Retinal pigment epithelial cell (primary cell): Measurements from ENCODE around the gene ATN1.

Source experiments
- DNase-seq: peaks from one replicate; pipeline ENCODE4 v3.0.0-alpha.2; 2010; ENCODE audit warnings: low read depth
- H3K4me3 ChIP-seq: 2 replicates; pipeline ENCODE4 v1.5.1; 2011; ENCODE audit warnings: mild to moderate bottlenecking, low read length, control low read depth, moderate library complexity
- TF ChIP-seq, protein P1 (sequence below): conservative IDR thresholded peaks from 2 replicates; pipeline ENCODE4 v1.5.1; 2011; ENCODE audit warnings: low read depth, low read length, control low read depth, inconsistent platforms

Gene ATN1

DNA sequence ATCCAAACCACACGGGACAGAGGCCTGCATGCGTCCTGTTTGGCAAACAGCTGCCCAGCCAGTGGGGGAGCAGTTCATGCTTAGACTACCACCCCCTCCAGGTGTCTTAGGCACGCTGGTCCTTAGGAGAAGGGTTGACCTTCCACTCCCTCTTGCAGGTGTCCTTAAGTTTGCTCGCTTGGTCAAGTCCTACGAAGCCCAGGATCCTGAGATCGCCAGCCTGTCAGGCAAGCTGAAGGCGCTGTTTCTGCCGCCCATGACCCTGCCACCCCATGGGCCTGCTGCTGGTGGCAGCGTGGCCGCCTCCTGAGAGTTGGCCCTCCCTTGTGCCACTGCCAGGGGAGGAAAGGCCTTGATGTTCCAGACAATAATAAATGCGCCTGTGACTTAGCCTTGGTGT, 17.9 kb downstream of the ATN1 start:
- no peak overlapping the region for H3K4me3 ChIP-seq
- no peak for DNase-seq
- TF ChIP-seq, protein P1, sequence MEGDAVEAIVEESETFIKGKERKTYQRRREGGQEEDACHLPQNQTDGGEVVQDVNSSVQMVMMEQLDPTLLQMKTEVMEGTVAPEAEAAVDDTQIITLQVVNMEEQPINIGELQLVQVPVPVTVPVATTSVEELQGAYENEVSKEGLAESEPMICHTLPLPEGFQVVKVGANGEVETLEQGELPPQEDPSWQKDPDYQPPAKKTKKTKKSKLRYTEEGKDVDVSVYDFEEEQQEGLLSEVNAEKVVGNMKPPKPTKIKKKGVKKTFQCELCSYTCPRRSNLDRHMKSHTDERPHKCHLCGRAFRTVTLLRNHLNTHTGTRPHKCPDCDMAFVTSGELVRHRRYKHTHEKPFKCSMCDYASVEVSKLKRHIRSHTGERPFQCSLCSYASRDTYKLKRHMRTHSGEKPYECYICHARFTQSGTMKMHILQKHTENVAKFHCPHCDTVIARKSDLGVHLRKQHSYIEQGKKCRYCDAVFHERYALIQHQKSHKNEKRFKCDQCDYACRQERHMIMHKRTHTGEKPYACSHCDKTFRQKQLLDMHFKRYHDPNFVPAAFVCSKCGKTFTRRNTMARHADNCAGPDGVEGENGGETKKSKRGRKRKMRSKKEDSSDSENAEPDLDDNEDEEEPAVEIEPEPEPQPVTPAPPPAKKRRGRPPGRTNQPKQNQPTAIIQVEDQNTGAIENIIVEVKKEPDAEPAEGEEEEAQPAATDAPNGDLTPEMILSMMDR: no peak

DNA sequence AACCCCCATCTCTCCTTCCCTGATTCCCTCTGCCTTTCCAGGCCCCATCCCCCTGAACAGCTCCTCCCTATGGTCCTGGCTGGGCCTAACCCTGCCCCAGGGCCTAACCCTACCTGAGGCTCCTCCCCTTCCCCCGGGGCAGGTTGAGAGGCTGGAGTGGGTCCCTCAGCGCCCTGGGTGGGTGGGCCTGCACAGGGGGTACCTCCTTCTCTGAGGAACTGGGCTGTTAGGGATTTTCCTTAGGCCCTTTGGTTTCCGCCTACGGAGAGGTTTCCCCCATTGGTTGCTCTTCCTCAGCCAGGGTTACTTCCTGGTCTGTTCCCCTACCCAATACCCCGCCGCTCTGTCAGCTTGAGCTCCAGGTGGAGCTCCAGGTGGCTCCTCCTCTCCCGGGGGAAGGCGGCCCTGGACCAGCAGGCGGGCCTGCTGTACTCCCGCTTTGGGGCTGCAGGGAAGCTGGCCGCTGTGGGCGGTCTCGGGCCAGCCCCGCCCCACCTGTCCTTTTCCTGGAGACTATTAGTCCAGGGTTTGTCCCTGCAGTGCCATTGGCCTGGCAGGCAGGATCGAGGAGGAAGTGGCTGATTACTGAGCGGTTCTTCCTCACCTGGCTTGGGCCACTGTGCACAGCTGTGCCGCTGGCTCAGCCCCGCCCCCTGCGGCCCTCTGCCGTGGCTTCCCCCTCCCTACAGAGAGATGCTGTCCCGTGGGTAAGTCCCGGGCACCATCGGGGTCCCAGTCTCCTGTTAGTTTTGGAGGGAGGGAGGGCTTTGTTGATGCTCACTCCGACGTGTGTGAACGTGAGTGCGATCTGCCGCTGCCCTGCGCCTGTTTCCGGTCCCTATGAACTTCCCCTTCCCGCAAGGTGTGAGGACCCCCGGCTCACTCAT, 18.5 kb downstream of the ATN1 start:
- peak overlapping the region; percentile 57 for H3K4me3 ChIP-seq
- TF ChIP-seq, protein P1: no peak
- no peak for DNase-seq

DNA sequence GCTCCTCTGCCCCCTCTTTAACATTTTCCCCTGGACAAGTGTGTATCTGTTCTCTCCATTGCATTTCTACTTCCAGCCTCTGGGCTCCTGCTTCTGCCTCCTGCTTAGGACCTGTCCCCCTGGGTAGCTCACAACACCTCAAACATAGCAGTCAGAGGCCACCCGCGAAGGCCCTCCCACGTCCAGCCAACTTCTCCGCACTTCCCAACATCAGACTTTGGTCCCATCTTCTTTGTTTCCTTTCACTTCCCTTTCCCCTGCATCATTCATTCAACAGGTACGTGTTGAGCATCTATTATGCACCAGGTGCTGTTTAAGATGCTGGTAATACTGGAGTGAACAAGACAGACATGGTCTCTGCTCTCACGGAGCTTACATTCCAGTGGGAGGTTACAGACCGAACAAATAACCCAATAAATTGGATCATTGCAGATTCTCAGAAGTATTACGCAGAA, 19.2 kb downstream of the ATN1 start:
- H3K4me3 ChIP-seq: peak overlapping the region; percentile 57
- DNase-seq: no peak
- TF ChIP-seq, protein P1: no peak

DNA sequence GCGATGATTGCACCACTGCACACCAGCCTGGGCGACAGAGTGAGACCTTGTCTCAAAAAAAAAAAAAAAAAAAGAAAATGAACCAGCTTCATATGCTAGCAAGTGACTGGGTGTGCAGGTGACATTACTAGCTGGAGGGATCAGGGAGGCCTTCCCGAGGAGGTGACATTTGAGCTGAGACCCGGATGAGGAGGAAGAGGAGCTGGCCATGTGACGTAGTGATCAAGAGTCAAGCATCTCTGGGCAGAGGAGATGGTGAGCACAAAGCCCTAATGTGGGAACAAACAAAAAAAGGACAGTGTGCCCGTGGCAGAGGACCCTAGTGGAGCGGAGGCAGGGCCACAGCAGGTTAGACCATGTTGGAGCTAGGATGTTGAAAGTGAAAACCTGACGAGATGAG, 19.9 kb downstream of the ATN1 start:
- TF ChIP-seq, protein P1: no peak
- H3K4me3 ChIP-seq: no peak overlapping the region
- no peak for DNase-seq

DNA sequence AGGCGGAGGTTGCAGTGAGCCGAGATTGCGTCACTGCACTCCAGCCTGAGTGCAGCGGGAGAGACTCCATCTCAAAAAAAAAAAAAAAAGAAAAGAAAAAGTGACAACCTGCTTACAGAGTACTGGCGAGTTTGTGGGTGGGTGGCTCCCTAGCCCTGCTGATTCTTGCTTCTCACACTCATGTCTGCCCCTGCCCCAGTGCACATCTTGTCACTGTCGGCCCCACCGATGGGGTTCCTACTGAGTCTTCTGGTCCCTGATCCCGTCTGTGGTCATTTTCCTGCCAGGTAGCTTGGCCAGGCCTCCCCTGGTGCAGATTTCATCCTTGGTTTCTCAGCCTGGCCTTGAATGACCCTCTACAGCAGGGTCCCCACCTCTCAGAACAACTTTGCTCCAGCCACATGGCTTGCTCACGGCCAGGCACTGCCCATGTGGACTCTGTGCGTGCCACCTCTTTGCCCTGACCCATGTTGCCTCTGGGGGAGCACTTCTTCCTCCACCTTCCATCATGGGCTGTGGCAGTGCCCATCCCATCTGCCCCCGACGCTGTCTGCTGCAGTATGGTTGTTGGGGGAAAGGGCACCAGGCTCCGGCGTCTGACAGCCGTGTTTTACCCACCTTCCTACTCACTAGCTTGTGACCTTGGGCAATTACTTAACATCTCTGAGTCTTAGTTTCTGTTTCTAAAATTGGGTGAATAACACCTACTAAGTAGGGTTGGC, 21.3 kb downstream of the ATN1 start:
- TF ChIP-seq, protein P1: peak; percentile 20
- DNase-seq: no peak
- H3K4me3 ChIP-seq: no peak overlapping the region

DNA sequence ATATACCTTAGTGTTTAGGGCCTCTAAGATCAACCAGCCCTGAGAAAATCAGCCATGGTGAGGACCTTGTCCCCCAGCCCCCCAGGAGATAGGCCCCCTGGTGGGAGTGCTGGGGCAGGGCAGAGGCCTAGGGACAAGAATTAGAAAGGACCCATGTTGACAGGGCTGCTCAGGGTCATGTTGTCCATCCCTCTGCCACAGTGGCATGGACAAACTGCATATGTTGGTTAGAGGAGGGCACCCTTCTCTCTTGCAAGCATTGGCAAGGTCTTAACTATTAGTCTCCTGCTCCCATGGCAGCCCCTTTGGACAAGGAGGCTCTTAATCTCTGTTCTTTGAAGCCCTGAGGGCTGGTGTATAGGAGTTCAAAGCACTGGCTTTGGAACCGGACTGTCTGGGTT, 22.6 kb downstream of the ATN1 start:
- no peak overlapping the region for H3K4me3 ChIP-seq
- DNase-seq: no peak
- TF ChIP-seq, protein P1: peak; percentile 41
